ENCODE measurements around the gene JAG1. TPM values are rescaled to one million over a fixed set of nuclear protein-coding genes. Genes with fewer than 3 reads are reported as not detected.
A peak's percentile ranks its signal among the peaks of the same experiment; 100 is the strongest.

The JAG1 gene
- total RNA-seq, 2 donors from 2014 or later, result 6.8 to 19.7 TPM

DNA sequence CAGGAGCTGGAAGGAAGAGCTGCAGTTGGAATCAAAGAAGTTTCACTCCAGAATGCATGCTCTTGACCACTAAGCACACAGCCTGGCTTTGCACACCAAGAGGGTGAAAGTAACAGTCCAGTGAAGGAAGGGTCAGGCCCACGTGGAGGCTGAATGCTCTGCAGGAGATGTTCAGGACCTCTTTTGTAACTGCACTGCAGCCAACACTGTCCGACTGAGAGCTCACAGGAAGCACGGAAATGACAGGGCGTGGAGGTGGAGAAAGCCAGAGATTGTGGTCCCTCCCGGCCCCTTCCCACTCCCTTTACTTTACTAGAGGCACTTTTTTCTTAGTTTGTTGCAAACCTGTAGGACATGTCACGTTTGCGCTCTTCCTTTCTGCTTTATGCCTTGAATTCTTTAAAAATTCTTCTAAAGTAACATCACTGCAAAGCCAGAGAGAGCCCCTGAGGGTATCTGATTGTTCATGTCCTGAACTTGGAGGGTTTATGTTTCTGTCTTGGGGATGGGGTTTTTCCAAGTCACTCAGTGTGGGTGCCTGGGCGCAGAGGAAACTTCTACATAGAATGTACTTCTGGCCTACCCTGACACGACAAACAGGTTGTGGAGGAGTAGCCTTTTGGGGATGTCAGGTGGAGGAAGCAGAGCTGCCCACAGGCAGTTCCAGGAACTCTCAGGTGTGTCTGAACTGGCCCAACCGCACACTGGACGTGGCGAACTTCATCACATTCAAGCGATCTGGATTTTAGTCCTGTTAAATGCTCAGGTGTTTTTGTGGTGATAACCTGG lies 40.9 kb downstream of the JAG1 start:
- 88 to 93% methylated on average over 10 to 13 of the region's 13 CpGs for WGBS, 2 experiments (ENCODE audit: insufficient coverage in 1 of 2, insufficient read length in 1 of 2)
- peaks cover 53% of the 10 kb centered on the region for H3K27me3 ChIP-seq (ENCODE audit: control insufficient read depth, insufficient read depth, low read length, poor library complexity, severe bottlenecking)
- H3K4me3 ChIP-seq (ENCODE audit: low read length), result no peak overlapping the region
- H3K4me1 ChIP-seq (ENCODE audit: control insufficient read depth, insufficient read depth, low read length), result peaks cover 13% of the 10 kb centered on the region
- H3K9ac ChIP-seq (ENCODE audit: extremely low read depth, low read length, poor library complexity, severe bottlenecking), result no peak overlapping the region
- H3K27me3 Mint-ChIP-seq (ENCODE audit: insufficient read depth), result peaks cover 73% of the 10 kb centered on the region
- no peak overlapping the region for H3K4me3 Mint-ChIP-seq
- peaks cover 2% of the 10 kb centered on the region for H3K36me3 Mint-ChIP-seq (ENCODE audit: low read depth)
- no peaks in the 10 kb centered on the region for H3K9me3 ChIP-seq (ENCODE audit: control insufficient read depth, low read length)
- no peak for DNase-seq
- H3K27ac ChIP-seq (ENCODE audit: low read depth, low read length), result no peak overlapping the region
- H3K36me3 ChIP-seq (ENCODE audit: control insufficient read depth, insufficient read depth, low read length), result no peaks in the 10 kb centered on the region
- H3K27ac Mint-ChIP-seq, result no peak overlapping the region
- H3K4me1 Mint-ChIP-seq, result peaks cover 31% of the 10 kb centered on the region
- H3K9me3 Mint-ChIP-seq, result no peaks in the 10 kb centered on the region
- TF ChIP-seq, protein P1, sequence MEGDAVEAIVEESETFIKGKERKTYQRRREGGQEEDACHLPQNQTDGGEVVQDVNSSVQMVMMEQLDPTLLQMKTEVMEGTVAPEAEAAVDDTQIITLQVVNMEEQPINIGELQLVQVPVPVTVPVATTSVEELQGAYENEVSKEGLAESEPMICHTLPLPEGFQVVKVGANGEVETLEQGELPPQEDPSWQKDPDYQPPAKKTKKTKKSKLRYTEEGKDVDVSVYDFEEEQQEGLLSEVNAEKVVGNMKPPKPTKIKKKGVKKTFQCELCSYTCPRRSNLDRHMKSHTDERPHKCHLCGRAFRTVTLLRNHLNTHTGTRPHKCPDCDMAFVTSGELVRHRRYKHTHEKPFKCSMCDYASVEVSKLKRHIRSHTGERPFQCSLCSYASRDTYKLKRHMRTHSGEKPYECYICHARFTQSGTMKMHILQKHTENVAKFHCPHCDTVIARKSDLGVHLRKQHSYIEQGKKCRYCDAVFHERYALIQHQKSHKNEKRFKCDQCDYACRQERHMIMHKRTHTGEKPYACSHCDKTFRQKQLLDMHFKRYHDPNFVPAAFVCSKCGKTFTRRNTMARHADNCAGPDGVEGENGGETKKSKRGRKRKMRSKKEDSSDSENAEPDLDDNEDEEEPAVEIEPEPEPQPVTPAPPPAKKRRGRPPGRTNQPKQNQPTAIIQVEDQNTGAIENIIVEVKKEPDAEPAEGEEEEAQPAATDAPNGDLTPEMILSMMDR (conservative IDR thresholded peaks at IDR 0.05), result no peak

DNA sequence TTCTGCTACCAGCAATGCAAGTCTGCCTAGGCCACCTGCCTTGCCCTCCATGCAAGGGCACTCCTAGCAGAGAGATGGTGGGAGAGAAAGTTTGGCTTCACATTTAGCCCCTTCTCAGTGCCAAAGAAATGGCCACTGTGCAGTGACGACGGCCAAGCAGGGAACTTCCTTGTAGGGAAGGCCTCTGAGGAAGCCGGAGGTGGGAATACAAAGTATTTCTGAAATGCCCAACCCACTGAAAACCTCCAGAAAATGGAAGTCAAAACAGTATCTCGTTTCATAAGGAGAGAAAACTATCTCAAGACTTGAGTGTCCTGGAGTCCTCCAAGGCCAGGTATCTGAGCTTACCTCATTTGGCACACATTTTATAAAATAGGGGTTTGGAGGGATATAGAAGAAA lies 42.7 kb downstream of the JAG1 start:
- Histone ChIP-seq H3K4me1 (ENCODE audit: control insufficient read depth, insufficient read depth, low read length) (peaks cover 5% of the 10 kb centered on the region), H3K9me3 (ENCODE audit: control insufficient read depth, low read length) (no peaks in the 10 kb centered on the region), H3K27me3 (ENCODE audit: control insufficient read depth, insufficient read depth, low read length, poor library complexity, severe bottlenecking) (peaks cover 40% of the 10 kb centered on the region), H3K27ac (ENCODE audit: low read depth, low read length) (peak overlapping the region; percentile 97), H3K36me3 (ENCODE audit: control insufficient read depth, insufficient read depth, low read length) (no peaks in the 10 kb centered on the region), H3K9ac (ENCODE audit: extremely low read depth, low read length, poor library complexity, severe bottlenecking) (no peak overlapping the region), H3K4me3 (ENCODE audit: low read length) (no peak overlapping the region)
- H3K4me3 Mint-ChIP-seq, result no peak overlapping the region
- TF ChIP-seq, protein P1 (conservative IDR thresholded peaks at IDR 0.05), result no peak
- 93% methylated on average over 4 of the region's 4 CpGs; no CpG with 5 or more reads in 1 of the 2 experiments for WGBS, 2 experiments (ENCODE audit: insufficient coverage in 1 of 2, insufficient read length in 1 of 2)
- DNase-seq, result no peak
- H3K36me3 Mint-ChIP-seq (ENCODE audit: low read depth), result peaks cover under 1% of the 10 kb centered on the region
- no peak overlapping the region for H3K27ac Mint-ChIP-seq
- peaks cover 21% of the 10 kb centered on the region for H3K4me1 Mint-ChIP-seq
- H3K9me3 Mint-ChIP-seq, result no peaks in the 10 kb centered on the region
- H3K27me3 Mint-ChIP-seq (ENCODE audit: insufficient read depth), result peaks cover 59% of the 10 kb centered on the region

DNA sequence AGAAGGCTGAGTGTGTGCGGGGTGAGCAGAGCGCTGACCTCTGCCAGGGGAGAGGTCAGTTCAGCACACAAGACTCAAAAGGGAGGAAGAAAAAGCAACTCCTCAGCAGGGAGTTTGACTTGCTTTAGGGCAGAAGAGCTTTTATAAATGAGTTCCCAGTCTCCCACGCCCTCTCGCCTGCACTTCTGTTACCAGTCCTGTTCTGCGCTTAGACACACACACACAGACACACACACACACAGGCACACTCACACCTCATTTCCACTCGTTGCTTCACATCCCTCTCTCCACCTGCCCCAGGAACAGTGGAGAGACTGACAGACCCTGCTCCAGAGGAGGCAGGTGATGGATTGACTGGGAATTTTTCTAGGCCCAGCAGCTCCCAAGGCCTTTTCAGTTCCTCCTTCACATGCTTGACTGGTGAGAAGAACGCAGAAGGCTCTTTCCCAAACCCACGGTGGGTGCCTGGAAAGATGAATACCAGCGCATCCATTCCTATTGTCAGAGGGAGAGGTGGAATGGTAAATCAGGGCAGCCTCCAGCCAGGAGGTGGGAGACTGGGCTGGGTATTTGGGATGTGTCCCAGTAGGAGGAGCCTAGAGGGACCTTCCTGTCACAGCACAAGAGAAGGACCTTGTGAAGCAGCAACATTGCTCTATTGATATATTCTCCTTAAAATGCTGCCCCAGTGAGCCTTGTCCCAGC lies 43.7 kb downstream of the JAG1 start:
- no peaks in the 10 kb centered on the region for H3K9me3 ChIP-seq (ENCODE audit: control insufficient read depth, low read length)
- H3K4me3 ChIP-seq (ENCODE audit: low read length), result no peak overlapping the region
- WGBS, 2 experiments (ENCODE audit: insufficient coverage in 1 of 2, insufficient read length in 1 of 2), result 69 to 79% methylated on average over 8 to 9 of the region's 9 CpGs
- no peaks in the 10 kb centered on the region for H3K36me3 ChIP-seq (ENCODE audit: control insufficient read depth, insufficient read depth, low read length)
- no peaks in the 10 kb centered on the region for H3K9me3 Mint-ChIP-seq
- H3K4me3 Mint-ChIP-seq, result no peak overlapping the region
- peaks cover 5% of the 10 kb centered on the region for H3K4me1 ChIP-seq (ENCODE audit: control insufficient read depth, insufficient read depth, low read length)
- H3K27ac Mint-ChIP-seq, result no peak overlapping the region
- peaks cover 2% of the 10 kb centered on the region for H3K36me3 Mint-ChIP-seq (ENCODE audit: low read depth)
- peak; percentile 64 for DNase-seq
- H3K27ac ChIP-seq (ENCODE audit: low read depth, low read length), result peak overlapping the region; percentile 97
- no peak overlapping the region for H3K9ac ChIP-seq (ENCODE audit: extremely low read depth, low read length, poor library complexity, severe bottlenecking)
- peaks cover 30% of the 10 kb centered on the region for H3K27me3 ChIP-seq (ENCODE audit: control insufficient read depth, insufficient read depth, low read length, poor library complexity, severe bottlenecking)
- H3K27me3 Mint-ChIP-seq (ENCODE audit: insufficient read depth), result peaks cover 48% of the 10 kb centered on the region
- H3K4me1 Mint-ChIP-seq, result peaks cover 21% of the 10 kb centered on the region
- TF ChIP-seq, protein P1 (conservative IDR thresholded peaks at IDR 0.05), result no peak
